Kidney tubule cell (primary cell): ENCODE data around the gene ZNRD2.
"Not testable (repeated sequence)": the region's sequence is repeated elsewhere in the genome, so short reads cannot be mapped to it uniquely, and the experiment has no call there.

Experiments
- DNase-seq: peaks from one replicate; pipeline ENCODE4 v3.0.0-alpha.2; 2018; ENCODE audit warnings: low spot score

Gene ZNRD2

GRCh38 chr11:65569973-65570918 is at the start of gene ZNRD2:
TSS of gene ZNRD2 (plus strand) at chr11:65570477. CDS start at chr11:65570492, 15 bp downstream.
- peak; percentile 99 for DNase-seq

- peak; percentile 70 for DNase-seq
These were observed 48.3 kb upstream of the ZNRD2 start for GRCh38 chr11:65521777-65522521.

- DNase-seq = peak; percentile 69
These were observed 47.3 kb upstream of the ZNRD2 start for GRCh38 chr11:65522718-65523630.

GRCh38 chr11:65523631-65523968 is 46.7 kb upstream of the ZNRD2 start:
- not testable (repeated sequence) for DNase-seq

GRCh38 chr11:65524014-65524740 is 46.1 kb upstream of the ZNRD2 start:
- no peak for DNase-seq

- DNase-seq = peak; percentile 77
These were observed 45.3 kb upstream of the ZNRD2 start, which contains the start of gene SCYL1 for GRCh38 chr11:65524741-65525545. TSS of gene SCYL1 (plus strand) at chr11:65525083. CDS start at chr11:65525154, 71 bp downstream.

- DNase-seq = no peak
These were observed 44.5 kb upstream of the ZNRD2 start for GRCh38 chr11:65525546-65526480.

GRCh38 chr11:65526744-65527143 is 43.5 kb upstream of the ZNRD2 start:
- no peak for DNase-seq

- no peak for DNase-seq
These were observed 41.4 kb upstream of the ZNRD2 start for GRCh38 chr11:65528819-65529350.

- no peak for DNase-seq
These were observed 40.7 kb upstream of the ZNRD2 start for GRCh38 chr11:65529475-65530156.

GRCh38 chr11:65530157-65530496 is 40.1 kb upstream of the ZNRD2 start:
- no peak for DNase-seq

- DNase-seq = no peak
These were observed 37.8 kb upstream of the ZNRD2 start for GRCh38 chr11:65532388-65533064.

- no peak for DNase-seq
These were observed 35.2 kb upstream of the ZNRD2 start for GRCh38 chr11:65535102-65535501.

GRCh38 chr11:65536412-65537295 is 33.6 kb upstream of the ZNRD2 start:
- DNase-seq = no peak

- DNase-seq = no peak
These were observed 33.0 kb upstream of the ZNRD2 start for GRCh38 chr11:65537296-65537597.

- no peak for DNase-seq
These were observed 32.6 kb upstream of the ZNRD2 start for GRCh38 chr11:65537620-65538231.
